HepG2 (cell line): ENCODE data around the gene IRF2. TPM values are rescaled to one million over a fixed set of nuclear protein-coding genes. Genes with fewer than 3 reads are reported as not detected.

Experiments
- ATAC-seq: fragments of 200-7000 bp; cut with Tn5 transposase; 3 replicates; pipeline ENCODE4 v1.9.1; 2020; ENCODE audit warnings: mild to moderate bottlenecking, moderate library complexity
- BruUV-seq: library from RNA; stranded (reverse); fragments of 400-500 nt; replicated peaks from 2 replicates; lab custom pipeline; 2021; lab: Mats Ljungman, UMichigan
- CTCF ChIA-PET: fragments of 300-600 bp; formaldehyde crosslinking; extraction: SDS; loops from one replicate; lab custom pipeline; 2021; ENCODE audit warnings: low total read pairs, inconsistent platforms, low intra/inter-chr PET ratio; lab: Yijun Ruan, JAX
- POLR2A ChIA-PET: fragments of 350-600 bp; sonication (Branson Sonifier 250); formaldehyde crosslinking; loops from one replicate; lab custom pipeline; 2020; ENCODE audit warnings: antibody characterized with exemption, inconsistent platforms; lab: Yijun Ruan, JAX
- DNase-seq: peaks from one replicate; pipeline ENCODE4 v3.0.0-alpha.2; 2015; ENCODE audit warnings: low spot score
- FAIRE-seq: peaks from 3 replicates; lab custom pipeline; 2011; peaks lifted over from hg19 to GRCh38; lab: Jason Lieb, UNC
- H2AFZ ChIP-seq: one replicate; pipeline ENCODE4 v1.6.1; 2011; ENCODE audit warnings: low read length, inconsistent platforms
- H3K27ac ChIP-seq: fragments of 300-600 bp; 3 replicates; pipeline ENCODE4 v1.8.0; 2011; ENCODE audit warnings: mixed run types, mild to moderate bottlenecking, mixed read lengths, low read length, inconsistent platforms; ENCODE audit not compliant: insufficient read depth; ENCODE audit errors: extremely low read length
- H3K27me3 ChIP-seq, 2 experiments: fragments of 200-600 bp in 1 of 2; 2 replicates in 1 of 2; 3 replicates in 1 of 2; pipeline versions ENCODE4 v1.6.0 to v1.8.0; 2011; ENCODE audit warnings: low read length in 2 of 2, mild to moderate bottlenecking in 2 of 2, moderate library complexity in 2 of 2, inconsistent platforms in 1 of 2; ENCODE audit not compliant: insufficient read depth in 2 of 2, control insufficient read depth in 1 of 2
- H3K36me3 ChIP-seq, 2 experiments: fragments of 200-600 bp in 1 of 2; replicated peaks in 1 of 2; 2 replicates in 1 of 2; 3 replicates in 1 of 2; pipeline versions ENCODE4 v1.5.1 to v1.8.0; 2011; ENCODE audit warnings: low read length in 2 of 2, inconsistent platforms in 1 of 2; ENCODE audit not compliant: insufficient read depth in 2 of 2, control insufficient read depth in 1 of 2
- H3K4me1 ChIP-seq: 2 replicates; pipeline ENCODE4 v1.5.1; 2012; ENCODE audit warnings: low read length, inconsistent platforms; ENCODE audit not compliant: insufficient read depth
- H3K4me2 ChIP-seq: 2 replicates; pipeline ENCODE4 v1.6.0; 2011; ENCODE audit warnings: low read depth, low read length, inconsistent platforms
- H3K4me3 ChIP-seq, 3 experiments: fragments of 200-600 bp in 1 of 3; sonication (generic), shearing (Covaris generic) in 1 of 3; replicated peaks in 1 of 3; 2 replicates each; pipeline ENCODE4 v1.5.1; 2011 to 2016; ENCODE audit warnings: low read length in 3 of 3, inconsistent platforms in 2 of 3, low read depth in 2 of 3, mild to moderate bottlenecking in 2 of 3, control low read depth in 1 of 3, mixed read lengths in 1 of 3; ENCODE audit not compliant: insufficient read depth in 1 of 3
- H3K79me2 ChIP-seq: one replicate; pipeline ENCODE4 v1.6.1; 2011; ENCODE audit warnings: low read length, inconsistent platforms; ENCODE audit not compliant: insufficient read depth
- H3K9ac ChIP-seq: 2 replicates; pipeline ENCODE4 v1.6.0; 2011; ENCODE audit warnings: mild to moderate bottlenecking, low read depth, low read length, inconsistent platforms; ENCODE audit not compliant: insufficient read depth
- H3K9me3 ChIP-seq: 2 replicates; pipeline ENCODE4 v1.5.1; 2012; ENCODE audit warnings: mild to moderate bottlenecking, low read length
- H4K20me1 ChIP-seq: 2 replicates; pipeline ENCODE4 v1.6.0; 2011; ENCODE audit warnings: inconsistent platforms, mild to moderate bottlenecking, low read length, moderate library complexity; ENCODE audit not compliant: insufficient read depth
- BHLHE40 ChIP-seq: IDR thresholded peaks from 2 replicates; pipeline ENCODE4 v1.6.1; 2011; ENCODE audit warnings: low read length, improper control_type of control experiment
- ERF ChIP-seq: IDR thresholded peaks from 2 replicates; pipeline ENCODE4 v1.6.1; 2018; ENCODE audit warnings: missing biosample characterization, missing genetic modification reagents
- HDAC1 ChIP-seq: sonication (generic); formaldehyde crosslinking; IDR thresholded peaks from 2 replicates; pipeline ENCODE4 v1.5.1; 2020; ENCODE audit warnings: mild to moderate bottlenecking, missing genetic modification reagents
- HNRNPK ChIP-seq: fragments of 200-400 bp; formaldehyde crosslinking; IDR thresholded peaks from 2 replicates; pipeline ENCODE4 v1.6.1; 2018; ENCODE audit warnings: low read length, low read depth, moderate library complexity, mild to moderate bottlenecking; ENCODE audit not compliant: poor library complexity, severe bottlenecking
- NCOA5 ChIP-seq: sonication (generic); formaldehyde crosslinking; IDR thresholded peaks from 2 replicates; pipeline ENCODE4 v1.4.0; 2020; ENCODE audit warnings: missing genetic modification reagents
- NRL ChIP-seq: sonication (generic); formaldehyde crosslinking; IDR thresholded peaks from 2 replicates; pipeline ENCODE4 v1.5.0; 2020; ENCODE audit warnings: missing genetic modification reagents, mild to moderate bottlenecking, moderate library complexity, borderline replicate concordance
- RAD21 ChIP-seq: fragments of 450-650 bp; formaldehyde crosslinking; IDR thresholded peaks from 2 replicates; pipeline ENCODE4 v1.5.0; 2020; ENCODE audit warnings: mild to moderate bottlenecking
- SMARCE1 ChIP-seq: fragments of 450-650 bp; IDR thresholded peaks from 2 replicates; pipeline ENCODE4 v1.6.1; 2017; ENCODE audit warnings: borderline replicate concordance
- ZMYM3 ChIP-seq: sonication (generic); formaldehyde crosslinking; IDR thresholded peaks from 2 replicates; pipeline ENCODE4 v1.5.1; 2020; ENCODE audit warnings: mild to moderate bottlenecking, missing genetic modification reagents
- ZNF335 ChIP-seq: sonication (generic); formaldehyde crosslinking; IDR thresholded peaks from 2 replicates; pipeline ENCODE4 v1.4.0; 2020; ENCODE audit warnings: missing genetic modification reagents
- ZNF382 ChIP-seq: sonication (generic); formaldehyde crosslinking; IDR thresholded peaks from 2 replicates; pipeline ENCODE4 v1.5.0; 2020; ENCODE audit warnings: missing genetic modification reagents, mild to moderate bottlenecking, borderline replicate concordance
- ZNF451 ChIP-seq: sonication (generic); formaldehyde crosslinking; IDR thresholded peaks from 2 replicates; pipeline ENCODE4 v1.5.0; 2020; ENCODE audit warnings: mild to moderate bottlenecking, missing genetic modification reagents
- WGBS: methylation state at CpG from one replicate; pipeline ENCODE4 v1.1.6; 2017; ENCODE audit warnings: low lambda C conversion rate; 5-methylcytosine and 5-hydroxymethylcytosine counted together
- in situ Hi-C: cut with HindIII; loops from 2 replicates; pipeline ENCODE4 v1.10.0; 2017; ENCODE audit warnings: low pct_unique_long_range_greater_than_20kb; ENCODE audit not compliant: extremely low pct_ligation_motif_present
- intact Hi-C: fragments of 100-400 bp; cut with micrococcal nuclease; formaldehyde crosslinking; loops from one replicate; pipeline ENCODE4 v1.10.0; 2022; ENCODE audit not compliant: unreplicated experiment
- polyA plus RNA-seq, 8 experiments: library from polyadenylated mRNA; depleted of rRNA in 3 of 8; stranded (reverse) in 7 of 8; unstranded in 1 of 8; fragments of >200 nt; fragmentation: Illumina TruSeq in 4 of 8; extraction: Trizol in 4 of 8; gene quantifications; 2 replicates each; pipeline versions ENCODE4 v1.2.1 to v1.2.3, GENCODE V29; 2011 to 2016; ENCODE audit warnings: low read depth in 4 of 8, missing spikeins in 1 of 8, mixed read lengths in 1 of 8; ENCODE audit not compliant: insufficient read depth in 1 of 8
- total RNA-seq, 5 experiments: library from RNA; depleted of rRNA; stranded (reverse); fragments of >200 nt; fragmentation: Illumina TruSeq; extraction: Trizol; gene quantifications; 2 replicates each; pipeline ENCODE4 v1.2.3, GENCODE V29; 2016; ENCODE audit warnings: low read depth in 1 of 5
- TF ChIP-seq, protein P1 (sequence below): sonication (generic); formaldehyde crosslinking; IDR thresholded peaks from 2 replicates; pipeline ENCODE4 v1.4.0; 2020; ENCODE audit warnings: missing genetic modification reagents

IRF2 gene
- total and polyA plus RNA-seq, 2 of the 13 experiments (the other 11 are each of a cell fraction or from before 2014, with no cell fraction given), result 15.5 to 28.8 TPM

GRCh38 chr4:184432127-184432922, 42.0 kb downstream of the IRF2 start:
- H3K9me3 ChIP-seq, result no peaks in the 10 kb centered on the region
- no TSS peak for BruUV-seq
- H3K4me2 ChIP-seq, result no peak overlapping the region
- no peak for FAIRE-seq
- H3K9ac ChIP-seq, result no peak overlapping the region
- intact Hi-C loops, result no loop called here
- H3K27me3 ChIP-seq, result no peaks in the 10 kb centered on the region
- H3K4me3 ChIP-seq, result no peak overlapping the region
- WGBS, result 96% methylated on average over 16 of the region's 16 CpGs
- H3K27ac ChIP-seq, result no peak overlapping the region
- TF ChIP-seq HNRNPK (no peak), SMARCE1 (no peak), ZNF451 (no peak), HDAC1 (CRISPR knock-in tag) (no peak), ZNF335 (no peak), BHLHE40 (no peak), ZMYM3 (CRISPR knock-in tag) (no peak), RAD21 (CRISPR knock-in tag) (no peak), NCOA5 (CRISPR knock-in tag) (no peak), ERF (no peak), ZNF382 (CRISPR knock-in tag) (no peak), NRL (CRISPR knock-in tag) (no peak)
- TF ChIP-seq, protein P1, sequence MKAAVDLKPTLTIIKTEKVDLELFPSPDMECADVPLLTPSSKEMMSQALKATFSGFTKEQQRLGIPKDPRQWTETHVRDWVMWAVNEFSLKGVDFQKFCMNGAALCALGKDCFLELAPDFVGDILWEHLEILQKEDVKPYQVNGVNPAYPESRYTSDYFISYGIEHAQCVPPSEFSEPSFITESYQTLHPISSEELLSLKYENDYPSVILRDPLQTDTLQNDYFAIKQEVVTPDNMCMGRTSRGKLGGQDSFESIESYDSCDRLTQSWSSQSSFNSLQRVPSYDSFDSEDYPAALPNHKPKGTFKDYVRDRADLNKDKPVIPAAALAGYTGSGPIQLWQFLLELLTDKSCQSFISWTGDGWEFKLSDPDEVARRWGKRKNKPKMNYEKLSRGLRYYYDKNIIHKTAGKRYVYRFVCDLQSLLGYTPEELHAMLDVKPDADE (CRISPR knock-in tag), result no peak
- TF ChIP-seq, all 625 proteins: peak for 0
- Histone ChIP-seq H3K4me1 (peaks cover 34% of the 10 kb centered on the region), H3K36me3 (peaks cover 0 to 8% of the 10 kb centered on the region in 2 experiments; a peak in 3 of 5 replicates), H4K20me1 (peaks cover 3% of the 10 kb centered on the region; the same call in 1 of the 2 replicates), H2AFZ (no peak overlapping the region), H3K79me2 (peaks cover 49% of the 10 kb centered on the region)
- CTCF ChIA-PET, result no interaction called here
- in situ Hi-C loops, result loop anchor here (5.0 kb wide), 1 partner anchor 40 kb away; the partner anchor contains the start of gene IRF2
- ATAC-seq, result no peak
- DNase-seq, result no peak
- POLR2A ChIA-PET, result no interaction called here
